Activated CD8-positive, alpha-beta T cell treated with anti-CD3 and anti-CD28 coated beads for 36 hours (primary cell): Measurements from ENCODE around the gene FKBP8. TPM values are rescaled to one million over a fixed set of nuclear protein-coding genes. Genes with fewer than 3 reads are reported as not detected.

Experiments
- ATAC-seq: fragments of 200-7000 bp; cut with Tn5 transposase; one replicate; pipeline ENCODE4 v1.10.0; 2021; ENCODE audit warnings: mild to moderate bottlenecking, moderate library complexity
- CTCF ChIA-PET: fragments of 350-600 bp; sonication (Branson Sonifier 250); formaldehyde crosslinking; loops from one replicate; lab custom pipeline; 2021; ENCODE audit warnings: antibody characterized with exemption; lab: Charles Lee
- POLR2A ChIA-PET: fragments of 350-600 bp; sonication (Branson Sonifier 250); formaldehyde crosslinking; loops from one replicate; lab custom pipeline; 2021; ENCODE audit warnings: antibody characterized with exemption; lab: Charles Lee
- DNase-seq: peaks from one replicate; pipeline ENCODE4 v3.0.0-alpha.2; 2020
- H3K27ac Mint-ChIP-seq: one replicate; pipeline ENCODE4 v1.8.0; 2021; ENCODE audit warnings: mild to moderate bottlenecking, mixed read lengths
- H3K27me3 Mint-ChIP-seq: one replicate; pipeline ENCODE4 v1.8.0; 2021; ENCODE audit warnings: mixed read lengths
- H3K36me3 Mint-ChIP-seq: one replicate; pipeline ENCODE4 v1.8.0; 2021; ENCODE audit warnings: low read depth, mixed read lengths
- H3K4me1 Mint-ChIP-seq: one replicate; pipeline ENCODE4 v1.8.0; 2021; ENCODE audit warnings: low read depth, mixed read lengths
- H3K4me3 Mint-ChIP-seq: one replicate; pipeline ENCODE4 v1.8.0; 2021; ENCODE audit warnings: mild to moderate bottlenecking, moderate library complexity, mixed read lengths
- H3K9me3 Mint-ChIP-seq: one replicate; pipeline ENCODE4 v1.8.0; 2021; ENCODE audit warnings: mixed read lengths
- CTCF ChIP-seq: fragments of 200-600 bp; IDR thresholded peaks from one replicate; pipeline ENCODE4 v1.8.0; 2022; ENCODE audit warnings: antibody characterized with exemption, mild to moderate bottlenecking
- intact Hi-C: fragments of 100-400 bp; cut with micrococcal nuclease; formaldehyde crosslinking; loops from one replicate; pipeline ENCODE4 v1.10.0; 2022
- total RNA-seq, 2 experiments: library from RNA; stranded (reverse); gene quantifications; one replicate each; pipeline ENCODE4 v1.2.3, GENCODE V29; 2021

Gene FKBP8
- total RNA-seq, 2 experiments from 2014 or later, result 216 to 220 TPM

DNA sequence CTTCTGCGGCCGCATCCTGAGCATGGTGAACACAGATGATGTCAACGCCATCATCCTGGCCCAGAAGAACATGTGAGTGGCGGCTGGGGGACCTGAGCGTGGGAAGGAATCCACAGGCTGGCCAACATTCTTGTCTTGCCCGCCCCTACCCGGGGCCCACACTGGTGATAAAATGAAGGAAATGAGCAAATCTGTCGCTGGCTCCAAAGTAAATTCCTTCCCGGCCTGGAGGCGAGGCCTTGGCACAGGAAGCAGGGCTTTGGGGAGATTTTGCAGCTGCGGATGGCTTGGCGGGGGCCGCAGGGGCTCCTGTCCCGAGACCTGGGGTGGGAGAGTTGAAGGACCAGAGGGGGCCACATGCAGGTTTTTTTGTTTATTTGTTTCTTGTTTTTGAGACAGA is 18.7 kb upstream of the FKBP8 start:
- Mint-ChIP-seq H3K36me3 (peaks cover 42% of the 10 kb centered on the region), H3K9me3 (no peaks in the 10 kb centered on the region), H3K27ac (no peak overlapping the region), H3K27me3 (no peaks in the 10 kb centered on the region), H3K4me1 (peaks cover 15% of the 10 kb centered on the region), H3K4me3 (no peak overlapping the region)
- ATAC-seq (no peak), DNase-seq (no peak)
- intact Hi-C loops, result no loop called here
- CTCF ChIA-PET, result no interaction called here
- POLR2A ChIA-PET, result no interaction called here
- TF ChIP-seq CTCF, result no peak

GRCh38 chr19:18559685-18560084 is 16.3 kb upstream of the FKBP8 start:
- TF ChIP-seq CTCF, result no peak
- Mint-ChIP-seq H3K27me3 (no peaks in the 10 kb centered on the region), H3K4me3 (peak overlapping the region; percentile 90), H3K27ac (peak overlapping the region; percentile 95), H3K9me3 (no peaks in the 10 kb centered on the region), H3K36me3 (peaks cover 35% of the 10 kb centered on the region), H3K4me1 (peaks cover 15% of the 10 kb centered on the region)
- ChIA-PET CTCF (interaction anchor here (0.8 to 3.1 kb wide), 5 partner anchors 11 to 108 kb away, joined by 3 to 20 read pairs (median 6); partner anchors contain the start of gene REX1BD), POLR2A (interaction anchor here (1.0 to 4.6 kb wide), 3 partner anchors 10 to 15 kb away, joined by 3 to 21 read pairs (median 6); partner anchors contain the start of gene UBA52)
- intact Hi-C loops, result loop anchor here (5.0 kb wide), 1 partner anchor 37 kb away; the partner anchor contains the start of gene ELL
- ATAC-seq (no peak), DNase-seq (no peak)

- Mint-ChIP-seq H3K27me3 (no peaks in the 10 kb centered on the region), H3K36me3 (peaks cover 26% of the 10 kb centered on the region), H3K27ac (peak overlapping the region; percentile 95), H3K4me1 (peaks cover 15% of the 10 kb centered on the region), H3K9me3 (no peaks in the 10 kb centered on the region), H3K4me3 (peak overlapping the region; percentile 90)
- CTCF ChIA-PET, result interaction anchor here (1.2 to 4.4 kb wide), 7 partner anchors 14 to 107 kb away, joined by 3 to 20 read pairs (median 6); partner anchors contain the start of genes ELL and REX1BD
- TF ChIP-seq CTCF, result no peak
- DNase-seq, result no peak
- ATAC-seq, result no peak
- intact Hi-C loops, result loop anchor here (5.0 kb wide), 1 partner anchor 36 kb away; the partner anchor contains the start of gene ELL
- POLR2A ChIA-PET, result interaction anchor here (0.8 to 4.6 kb wide), 14 partner anchors 10 to 611 kb away, joined by 3 to 21 read pairs (median 4); partner anchors contain the start of genes ELL, FKBP8, JUND and MEF2B
Measured at GRCh38 chr19:18558604-18559003, 15.2 kb upstream of the FKBP8 start.

DNA sequence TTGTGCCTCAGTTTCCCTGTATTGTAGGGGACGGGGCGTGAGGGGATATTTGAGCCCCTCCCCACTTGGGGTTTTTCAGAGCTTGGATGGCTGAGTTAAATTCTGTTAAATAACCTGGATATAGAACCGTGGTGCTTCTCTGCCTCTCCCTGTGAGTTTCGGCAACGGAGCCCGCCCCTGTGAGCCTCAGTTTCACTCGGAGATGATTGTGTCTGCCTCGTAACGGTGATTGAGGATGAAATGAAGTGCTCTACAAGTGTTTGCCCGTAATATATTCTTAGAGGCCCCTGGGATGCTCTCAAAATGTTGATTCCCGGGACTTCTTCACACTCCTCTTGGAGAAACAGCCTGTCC is 14.8 kb upstream of the FKBP8 start:
- Mint-ChIP-seq H3K9me3 (no peaks in the 10 kb centered on the region), H3K4me3 (peak overlapping the region; percentile 90), H3K27me3 (no peaks in the 10 kb centered on the region), H3K4me1 (peaks cover 15% of the 10 kb centered on the region), H3K27ac (peak overlapping the region; percentile 95), H3K36me3 (peaks cover 23% of the 10 kb centered on the region)
- TF ChIP-seq CTCF, result no peak
- ChIA-PET POLR2A (interaction anchor here (0.8 to 4.6 kb wide), 15 partner anchors 10 to 611 kb away, joined by 3 to 21 read pairs (median 4); partner anchors contain the start of genes ELL, FKBP8, JUND and MEF2B), CTCF (interaction anchor here (1.0 to 4.4 kb wide), 8 partner anchors 13 to 107 kb away, joined by 3 to 20 read pairs (median 6); partner anchors contain the start of genes ELL, REX1BD and UBA52)
- ATAC-seq, result no peak
- peak; percentile 24 for DNase-seq
- intact Hi-C loops, result loop anchor here (5.0 kb wide), 1 partner anchor 36 kb away; the partner anchor contains the start of gene ELL
